ENCODE data around the gene ZSCAN31. TPM values are rescaled to one million over a fixed set of nuclear protein-coding genes. Genes with fewer than 3 reads are reported as not detected.

Gene ZSCAN31
- total and polyA plus RNA-seq, 9 of the 15 experiments (the other 6 are each of a cell fraction or from before 2014, with no cell fraction given), result 3.9 to 12.1 (median 7.0) TPM

DNA sequence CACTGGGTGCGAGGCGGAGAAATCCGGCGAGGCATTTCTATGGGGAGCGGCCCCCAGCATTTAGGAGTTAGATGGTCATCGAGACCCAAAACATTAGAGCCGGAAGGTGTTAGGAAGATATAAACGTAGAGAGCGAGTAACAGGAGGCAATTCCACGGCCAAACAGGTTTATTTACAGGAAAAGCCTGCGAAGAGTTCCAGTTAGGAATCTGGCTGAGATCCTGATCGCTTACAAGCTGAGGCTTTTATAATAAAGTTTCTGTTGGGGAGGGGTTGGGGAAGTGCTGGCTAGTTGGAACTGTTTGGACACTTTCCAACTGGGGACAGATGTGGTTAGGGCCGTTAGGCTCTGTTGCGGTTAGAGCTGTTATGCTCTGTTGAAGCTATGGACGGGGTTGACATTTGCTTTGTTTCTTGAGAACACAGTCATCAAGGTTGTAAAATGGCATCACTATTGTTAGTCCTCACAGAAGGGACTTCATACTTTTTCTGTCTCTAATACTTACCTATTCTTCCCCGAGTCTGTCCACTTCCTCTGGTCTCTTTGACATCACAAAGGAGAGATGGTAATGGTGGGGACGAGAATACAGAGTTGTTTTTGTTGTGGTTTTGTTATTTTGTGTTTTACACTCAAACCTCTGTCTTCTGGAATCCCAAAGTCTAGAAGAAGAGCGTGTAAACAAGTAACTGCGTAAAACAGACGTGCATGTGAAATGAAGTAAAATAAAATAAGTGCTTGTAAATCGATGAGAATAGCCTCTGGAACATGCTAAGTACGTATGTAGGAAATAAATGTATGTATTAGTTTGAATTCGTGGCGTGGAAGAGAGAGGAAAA is 554 bp upstream of the ZSCAN31 start (continued):
- TF ChIP-seq HDAC1 (IDR thresholded peaks at IDR 0.05) (peak in 1 of 2 experiments; percentile 27; a peak in 1 of 4 replicates), SRF (CRISPR knock-in tag; IDR thresholded peaks at IDR 0.05) (0 out of 4 replicates have a peak, but pooled peaks of 1 of the 2 experiments have one; percentile 30), ZNF444 (CRISPR knock-in tag; IDR thresholded peaks at IDR 0.05) (peak; percentile 89), PTTG1 (tag; IDR thresholded peaks at IDR 0.05; ENCODE audit: low read depth) (peak; percentile 85), SNIP1 (IDR thresholded peaks at IDR 0.05; ENCODE audit: low read depth) (0 out of 2 replicates have a peak, but pooled peaks have one; percentile 7), KDM2B (CRISPR knock-in tag; IDR thresholded peaks at IDR 0.05) (0 out of 2 replicates have a peak, but pooled peaks have one; percentile 11), SMARCC2 (IDR thresholded peaks at IDR 0.05; ENCODE audit: low read depth) (no peak), ZNF324 (CRISPR knock-in tag; IDR thresholded peaks at IDR 0.05) (peak; percentile 74), PHB2 (IDR thresholded peaks at IDR 0.05; ENCODE audit: low read depth) (0 out of 2 replicates have a peak, but pooled peaks have one; percentile 1), ZNF253 (CRISPR knock-in tag; conservative IDR thresholded peaks at IDR 0.05) (no peak; the same call in 1 of the 2 replicates), HOXB6 (CRISPR knock-in tag; IDR thresholded peaks at IDR 0.05; ENCODE audit: borderline replicate concordance) (0 out of 2 replicates have a peak, but pooled peaks have one; percentile 48), ZNF24 (IDR thresholded peaks at IDR 0.05) (no peak), KLF6 (CRISPR knock-in tag; IDR thresholded peaks at IDR 0.05; ENCODE audit: borderline replicate concordance) (peak; percentile 97; the same call in 1 of the 2 replicates), RNF2 (IDR thresholded peaks at IDR 0.05) (peak; percentile 80), STAT5B (CRISPR knock-in tag; IDR thresholded peaks at IDR 0.05) (0 out of 2 replicates have a peak, but pooled peaks have one; percentile 17), SMARCA4 (IDR thresholded peaks at IDR 0.05) (peak; percentile 36; the same call in 1 of the 2 replicates), ERF (CRISPR knock-in tag; IDR thresholded peaks at IDR 0.05) (peak; percentile 96), BCL6 (CRISPR knock-in tag; IDR thresholded peaks at IDR 0.05) (peak; percentile 96), ZNF354B (CRISPR knock-in tag; IDR thresholded peaks at IDR 0.05) (peak; percentile 91), TEAD1 (CRISPR knock-in tag; IDR thresholded peaks at IDR 0.05) (peak in 1 of 2 experiments; percentile 99; a peak in 2 of 4 replicates), PTRF (tag; IDR thresholded peaks at IDR 0.05) (peak; percentile 70; the same call in 1 of the 2 replicates), MEIS2 (IDR thresholded peaks at IDR 0.05; ENCODE audit: partially characterized antibody) (peak; percentile 69), ZKSCAN8 (CRISPR knock-in tag; IDR thresholded peaks at IDR 0.05) (peak; percentile 92), ZKSCAN3 (CRISPR knock-in tag; IDR thresholded peaks at IDR 0.05) (no peak)
- TF ChIP-seq, protein P1, sequence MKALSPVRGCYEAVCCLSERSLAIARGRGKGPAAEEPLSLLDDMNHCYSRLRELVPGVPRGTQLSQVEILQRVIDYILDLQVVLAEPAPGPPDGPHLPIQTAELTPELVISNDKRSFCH (CRISPR knock-in tag; IDR thresholded peaks at IDR 0.05), result no peak
- TF ChIP-seq, protein P1 (tag; IDR thresholded peaks at IDR 0.05), result peak; percentile 99
- TF ChIP-seq, protein P2, sequence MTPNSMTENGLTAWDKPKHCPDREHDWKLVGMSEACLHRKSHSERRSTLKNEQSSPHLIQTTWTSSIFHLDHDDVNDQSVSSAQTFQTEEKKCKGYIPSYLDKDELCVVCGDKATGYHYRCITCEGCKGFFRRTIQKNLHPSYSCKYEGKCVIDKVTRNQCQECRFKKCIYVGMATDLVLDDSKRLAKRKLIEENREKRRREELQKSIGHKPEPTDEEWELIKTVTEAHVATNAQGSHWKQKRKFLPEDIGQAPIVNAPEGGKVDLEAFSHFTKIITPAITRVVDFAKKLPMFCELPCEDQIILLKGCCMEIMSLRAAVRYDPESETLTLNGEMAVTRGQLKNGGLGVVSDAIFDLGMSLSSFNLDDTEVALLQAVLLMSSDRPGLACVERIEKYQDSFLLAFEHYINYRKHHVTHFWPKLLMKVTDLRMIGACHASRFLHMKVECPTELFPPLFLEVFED (CRISPR knock-in tag; conservative IDR thresholded peaks at IDR 0.05), result peak; percentile 97
- TF ChIP-seq, protein P3, sequence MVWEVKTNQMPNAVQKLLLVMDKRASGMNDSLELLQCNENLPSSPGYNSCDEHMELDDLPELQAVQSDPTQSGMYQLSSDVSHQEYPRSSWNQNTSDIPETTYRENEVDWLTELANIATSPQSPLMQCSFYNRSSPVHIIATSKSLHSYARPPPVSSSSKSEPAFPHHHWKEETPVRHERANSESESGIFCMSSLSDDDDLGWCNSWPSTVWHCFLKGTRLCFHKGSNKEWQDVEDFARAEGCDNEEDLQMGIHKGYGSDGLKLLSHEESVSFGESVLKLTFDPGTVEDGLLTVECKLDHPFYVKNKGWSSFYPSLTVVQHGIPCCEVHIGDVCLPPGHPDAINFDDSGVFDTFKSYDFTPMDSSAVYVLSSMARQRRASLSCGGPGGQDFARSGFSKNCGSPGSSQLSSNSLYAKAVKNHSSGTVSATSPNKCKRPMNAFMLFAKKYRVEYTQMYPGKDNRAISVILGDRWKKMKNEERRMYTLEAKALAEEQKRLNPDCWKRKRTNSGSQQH (CRISPR knock-in tag; IDR thresholded peaks at IDR 0.05), result peak; percentile 97

Data from K562 (cell line).